Panc1 (cell line): ENCODE measurements around the gene CD58.

Experiments
- CTCF ChIP-seq: fragments of 450-650 bp; IDR thresholded peaks from 2 replicates; pipeline ENCODE4 v1.5.1; 2017; ENCODE audit warnings: mild to moderate bottlenecking
- POLR2AphosphoS5 ChIP-seq: IDR thresholded peaks from 2 replicates; pipeline ENCODE4 v1.6.1; 2012; ENCODE audit warnings: mild to moderate bottlenecking, low read depth, low read length, moderate library complexity

- TF ChIP-seq CTCF = no peak
- no peak for TF ChIP-seq POLR2AphosphoS5
These were observed 66.3 kb downstream of the CD58 start for GRCh38 chr1:116504308-116505156.
